ENCODE measurements around the gene VASN.

VASN gene

DNA sequence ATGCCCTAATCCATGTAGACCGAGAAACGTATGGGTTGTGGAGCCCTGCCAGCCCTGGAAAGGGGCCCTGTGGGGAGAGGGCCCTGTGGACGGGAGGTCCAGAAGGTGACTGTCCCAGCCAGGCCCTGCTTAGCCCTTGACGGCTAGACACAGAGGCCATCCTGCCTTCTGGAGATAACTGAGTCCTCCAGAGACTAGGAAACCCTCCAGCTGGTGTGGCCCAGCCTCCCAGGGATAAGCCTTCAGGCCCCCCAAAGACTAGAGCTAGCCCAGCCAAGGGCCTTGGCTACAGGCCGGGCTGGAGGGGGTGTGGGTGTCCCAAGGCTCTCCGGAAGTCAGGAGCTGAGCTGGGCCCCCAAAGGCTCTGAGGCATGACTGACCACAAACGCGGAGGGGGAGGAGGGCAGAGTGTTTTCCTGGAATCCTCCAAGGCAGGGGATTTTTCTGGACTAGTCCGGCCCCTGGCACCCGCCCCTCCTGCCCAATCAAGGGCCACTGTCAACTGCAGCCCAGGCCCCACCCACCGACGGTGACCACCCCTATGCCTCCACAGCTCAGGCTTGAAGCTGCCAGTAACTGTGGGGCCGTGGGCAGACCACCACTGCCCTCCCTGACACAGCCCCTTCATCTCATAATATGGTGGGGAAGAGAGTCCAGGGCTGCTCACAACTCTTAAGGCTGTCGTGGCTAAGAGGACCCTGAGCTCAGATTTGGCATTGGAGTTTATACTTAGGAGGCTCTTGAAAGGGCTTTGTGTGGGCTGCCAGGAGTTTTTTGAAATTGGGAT is 885 bp upstream of the VASN start:
- no peak for TF ChIP-seq Cebpa-rat (IDR thresholded peaks at IDR 0.05)
- Histone ChIP-seq H3K4me1 (peaks cover 57% of the 10 kb centered on the region), H4K20me1 (peaks cover 100% of the 10 kb centered on the region), H3K4me2 (peak overlapping the region; percentile 100), H3K9me3 (no peaks in the 10 kb centered on the region), H3K36me3 (peaks cover 42% of the 10 kb centered on the region), H3K27me3 (no peaks in the 10 kb centered on the region), H3K4me3 (no peak overlapping the region), H3K27ac (no peak overlapping the region), H3K9ac (no peak overlapping the region)

DNA sequence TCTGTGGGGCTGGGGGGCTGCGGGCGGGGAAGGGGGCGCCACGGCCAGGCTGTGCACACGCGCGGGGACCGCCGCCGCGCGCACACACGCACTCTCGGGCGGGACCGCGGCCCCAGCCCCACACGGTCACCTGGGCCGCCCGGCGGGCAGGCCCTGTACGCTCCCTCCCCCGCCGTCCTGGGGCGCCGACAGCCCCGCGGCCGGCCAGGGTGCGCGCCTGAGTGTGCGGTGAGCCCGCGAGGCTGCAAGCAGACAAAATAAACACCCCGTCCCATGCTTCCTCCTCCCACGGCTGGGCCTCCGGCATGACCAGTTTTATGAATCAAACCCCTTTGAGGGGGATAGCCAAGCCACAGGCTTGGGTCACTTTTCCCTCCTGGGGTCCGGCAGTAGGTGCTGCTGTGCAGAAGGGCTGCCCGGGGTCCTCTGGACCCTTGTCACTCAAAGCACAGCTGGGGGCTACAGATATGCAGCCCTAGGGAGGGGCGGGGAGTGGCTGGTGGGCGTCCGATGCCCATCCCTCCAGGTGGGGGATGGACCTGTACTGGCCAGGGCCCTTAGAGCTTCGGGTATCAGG is 441 bp downstream of the VASN start:
- Histone ChIP-seq H3K4me3 (peak overlapping the region; percentile 76), H3K9ac (peak overlapping the region; percentile 78), H3K27ac (peak overlapping the region; percentile 62), H3K27me3 (no peaks in the 10 kb centered on the region), H3K36me3 (peaks cover 36% of the 10 kb centered on the region), H3K9me3 (no peaks in the 10 kb centered on the region), H4K20me1 (peaks cover 100% of the 10 kb centered on the region), H3K4me2 (peak overlapping the region; percentile 100), H3K4me1 (peaks cover 65% of the 10 kb centered on the region)
- TF ChIP-seq Cebpa-rat (IDR thresholded peaks at IDR 0.05): no peak

DNA sequence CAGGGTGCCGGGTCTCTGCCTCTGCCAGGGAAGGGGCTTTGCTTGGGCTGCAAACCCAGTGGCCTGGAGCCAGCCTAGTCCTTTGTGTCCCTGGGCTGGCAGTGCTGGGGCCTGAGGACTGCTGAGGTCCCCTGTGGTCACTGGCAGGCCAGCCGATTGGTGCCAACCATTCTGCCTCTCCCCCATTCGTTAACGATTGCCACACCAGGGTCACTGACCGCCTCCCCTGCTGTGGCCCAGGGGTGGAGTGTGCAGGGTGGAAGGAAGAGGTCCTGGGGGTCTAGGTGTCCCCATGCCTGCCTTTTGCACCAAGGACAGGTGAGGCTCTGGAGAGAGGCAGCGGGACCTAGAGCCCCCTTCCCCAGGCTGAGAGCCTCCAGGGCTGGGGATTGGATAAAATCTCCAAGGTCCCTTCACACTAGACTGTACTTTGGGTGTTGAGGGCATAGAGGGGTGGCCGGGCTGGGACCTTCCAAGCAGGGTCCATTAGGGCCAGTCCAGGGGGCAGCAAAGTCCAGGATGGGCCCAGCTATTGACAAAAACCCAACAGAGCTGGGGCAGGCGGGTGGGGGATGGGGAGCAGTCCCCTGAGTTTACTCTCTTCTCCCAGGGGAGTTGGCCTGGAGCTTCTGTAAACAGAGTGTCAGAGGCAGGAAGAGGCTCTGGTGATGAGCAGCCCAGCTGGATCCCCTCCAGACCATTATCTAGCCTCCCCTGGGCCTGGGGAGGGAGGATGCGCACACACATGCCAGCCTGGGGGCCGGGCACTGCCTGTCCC is 1.1 kb downstream of the VASN start:
- peak overlapping the region; percentile 100 for H3K4me2 ChIP-seq
- no peak for TF ChIP-seq Cebpa-rat (IDR thresholded peaks at IDR 0.05)
- H3K9me3 ChIP-seq: no peaks in the 10 kb centered on the region
- H3K36me3 ChIP-seq: peaks cover 29% of the 10 kb centered on the region; the same call in 1 of the 2 replicates
- H3K9ac ChIP-seq: peak overlapping the region; percentile 78
- peaks cover 71% of the 10 kb centered on the region for H3K4me1 ChIP-seq
- H3K27me3 ChIP-seq: no peaks in the 10 kb centered on the region
- peak overlapping the region; percentile 76 for H3K4me3 ChIP-seq
- H4K20me1 ChIP-seq: peaks cover 99% of the 10 kb centered on the region
- H3K27ac ChIP-seq: peak overlapping the region; percentile 62; the same call in 1 of the 2 replicates

DNA sequence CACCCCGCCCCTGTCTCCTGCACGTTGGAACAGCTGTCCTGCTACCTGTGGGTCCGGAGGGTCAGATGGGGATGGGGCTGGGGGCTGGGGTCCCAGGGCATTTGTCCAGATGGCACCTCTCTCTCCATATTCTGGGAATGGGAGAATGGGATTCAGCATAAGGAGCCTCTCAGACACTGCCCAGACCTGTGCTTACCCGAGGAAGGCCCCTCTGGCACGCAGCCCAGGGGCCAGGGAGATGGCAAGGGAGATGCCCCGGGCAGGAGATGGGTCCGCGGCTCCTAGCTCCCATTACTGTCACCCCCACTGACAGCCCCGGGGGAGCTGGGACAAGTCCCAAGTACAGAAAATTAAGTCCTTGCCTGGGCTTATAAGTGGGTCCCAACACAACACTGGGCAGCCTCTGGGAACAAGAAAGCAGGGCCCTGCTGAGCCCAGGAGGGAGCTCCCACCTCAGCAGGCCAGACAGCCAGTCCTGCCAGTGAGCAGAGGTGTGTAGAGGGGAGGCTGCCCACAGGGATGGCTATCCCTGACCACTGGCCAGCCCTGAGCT is 1.8 kb downstream of the VASN start:
- peak overlapping the region; percentile 100 for H3K4me2 ChIP-seq
- TF ChIP-seq Cebpa-rat (IDR thresholded peaks at IDR 0.05): no peak
- peak overlapping the region; percentile 78; the same call in 1 of the 2 replicates for H3K9ac ChIP-seq
- peaks cover 99% of the 10 kb centered on the region for H4K20me1 ChIP-seq
- peaks cover 29% of the 10 kb centered on the region; the same call in 1 of the 2 replicates for H3K36me3 ChIP-seq
- peak overlapping the region; percentile 56; the same call in 1 of the 2 replicates for H3K27ac ChIP-seq
- peaks cover 77% of the 10 kb centered on the region for H3K4me1 ChIP-seq
- H3K27me3 ChIP-seq: no peaks in the 10 kb centered on the region
- no peaks in the 10 kb centered on the region for H3K9me3 ChIP-seq
- peak overlapping the region; percentile 76; the same call in 1 of the 2 replicates for H3K4me3 ChIP-seq

DNA sequence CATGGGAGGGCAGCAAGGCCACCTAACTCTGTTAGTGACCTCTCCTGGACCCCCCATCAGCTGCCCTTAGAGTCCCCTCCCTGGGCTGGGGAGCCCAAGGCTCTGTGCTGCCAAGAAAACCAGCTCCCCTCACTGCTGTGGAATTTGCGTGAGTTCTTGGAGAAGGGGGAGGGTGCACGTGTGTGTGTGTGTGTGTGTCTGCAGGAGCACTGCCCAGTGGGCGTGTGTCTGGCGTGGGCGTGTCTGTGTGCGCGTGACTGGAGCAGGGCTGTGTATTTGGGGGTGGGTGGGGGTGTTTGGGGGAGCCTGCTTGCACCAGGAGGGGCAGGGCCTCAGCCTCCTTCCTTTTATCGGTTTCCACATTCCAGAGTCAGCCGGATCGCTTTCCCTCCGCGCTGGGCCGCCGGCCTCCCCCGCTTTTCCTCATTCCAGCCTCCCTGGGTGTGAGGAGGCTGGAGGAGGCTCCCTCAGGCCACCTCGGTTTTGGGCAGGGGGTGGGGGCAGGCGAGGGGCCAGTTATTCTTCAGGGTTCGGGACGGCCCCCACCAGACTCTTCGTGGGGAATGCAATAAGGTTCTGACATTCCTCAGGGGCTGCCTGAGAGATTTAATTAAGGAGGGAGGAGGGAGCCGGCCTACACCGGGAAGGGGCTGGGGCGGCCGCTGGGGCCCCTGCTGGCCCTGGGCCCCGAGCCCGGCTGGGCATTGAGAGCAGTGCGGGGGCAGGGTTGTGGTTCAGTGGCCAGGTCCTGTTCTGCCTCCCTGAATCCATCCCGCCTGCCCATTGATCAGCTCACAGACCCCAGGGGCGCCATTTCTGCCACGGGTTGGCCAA is 2.5 kb downstream of the VASN start:
- Histone ChIP-seq H3K27ac (peak overlapping the region; percentile 56; the same call in 1 of the 2 replicates), H4K20me1 (peaks cover 99% of the 10 kb centered on the region), H3K9ac (peak overlapping the region; percentile 78; the same call in 1 of the 2 replicates), H3K4me2 (peak overlapping the region; percentile 100), H3K27me3 (no peaks in the 10 kb centered on the region), H3K4me3 (peak overlapping the region; percentile 76; the same call in 1 of the 2 replicates), H3K9me3 (no peaks in the 10 kb centered on the region), H3K36me3 (peaks cover 30% of the 10 kb centered on the region; the same call in 1 of the 2 replicates), H3K4me1 (peaks cover 84% of the 10 kb centered on the region)
- no peak for TF ChIP-seq Cebpa-rat (IDR thresholded peaks at IDR 0.05)

DNA sequence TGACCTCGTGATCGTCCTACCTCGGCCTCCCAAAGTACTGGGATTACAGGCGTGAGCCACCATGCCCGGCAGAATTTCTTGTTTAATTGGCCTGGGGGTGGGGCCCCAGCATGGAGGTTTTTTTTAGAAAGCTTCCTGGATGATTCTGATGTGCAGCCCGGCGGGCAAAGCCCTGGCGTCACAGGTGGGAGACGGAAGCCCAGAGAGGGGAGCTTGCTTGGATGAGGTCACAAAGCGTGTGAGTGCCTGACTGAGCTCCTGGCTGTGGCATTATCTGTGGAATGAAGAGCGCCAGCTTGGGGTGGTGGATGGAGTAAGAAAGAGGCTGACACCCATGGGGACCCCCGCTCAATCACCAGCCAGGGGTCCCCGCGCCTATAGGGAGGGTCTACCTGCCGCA is 4.1 kb downstream of the VASN start:
- Histone ChIP-seq H3K9ac (peak overlapping the region; percentile 8; the same call in 1 of the 2 replicates), H3K27ac (no peak overlapping the region)

DNA sequence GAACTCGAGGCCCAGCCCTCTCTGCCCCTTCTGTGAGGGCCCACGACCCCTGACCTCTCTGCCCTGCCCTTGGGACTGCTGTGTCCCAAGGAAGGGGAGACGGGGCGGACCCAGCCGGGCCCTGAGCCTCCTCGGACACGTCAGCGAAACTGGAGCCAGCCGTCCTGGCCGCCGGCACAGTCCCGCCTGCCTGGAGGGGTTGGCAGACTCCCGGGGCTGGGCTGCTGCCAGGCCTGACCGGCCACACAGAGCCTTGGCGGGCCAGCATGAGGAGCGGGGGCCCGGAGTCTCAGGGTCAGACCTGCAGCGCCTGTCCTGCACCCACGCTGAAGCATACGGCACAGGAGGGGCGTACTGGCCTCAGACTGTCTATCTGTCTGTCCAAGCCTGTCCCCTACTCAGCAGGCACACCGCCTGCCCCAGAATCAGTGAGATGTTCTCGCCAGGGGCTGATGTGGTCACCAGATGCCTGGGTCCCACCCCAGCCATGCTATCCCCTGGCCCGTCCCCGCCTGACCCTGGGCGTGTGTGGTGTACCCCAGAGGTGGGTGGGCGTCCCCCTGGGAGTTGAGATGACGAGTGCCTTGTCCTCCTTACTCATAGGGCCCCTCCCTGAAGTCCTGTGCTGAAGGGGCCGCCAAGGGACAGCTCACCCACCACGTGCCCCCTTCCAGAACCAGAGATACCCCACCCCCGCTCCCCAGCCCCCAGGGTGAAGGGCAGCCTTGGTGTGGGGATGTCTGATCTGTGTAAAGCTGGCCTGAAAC is 4.7 kb downstream of the VASN start:
- Histone ChIP-seq H3K27ac (no peak overlapping the region), H3K4me3 (no peak overlapping the region), H3K4me2 (peak overlapping the region; percentile 45), H3K9me3 (no peaks in the 10 kb centered on the region), H3K36me3 (peaks cover 44% of the 10 kb centered on the region), H3K27me3 (no peaks in the 10 kb centered on the region), H4K20me1 (peaks cover 99% of the 10 kb centered on the region), H3K4me1 (peaks cover 85% of the 10 kb centered on the region), H3K9ac (peak overlapping the region; percentile 8; the same call in 1 of the 2 replicates)
- no peak for TF ChIP-seq Cebpa-rat (IDR thresholded peaks at IDR 0.05)

More for the DNA sequence above, 4.1 kb downstream of the VASN start:
- Histone ChIP-seq H3K4me1 (peaks cover 91% of the 10 kb centered on the region), H3K36me3 (peaks cover 38% of the 10 kb centered on the region; the same call in 1 of the 2 replicates), H3K9me3 (no peaks in the 10 kb centered on the region), H3K27me3 (no peaks in the 10 kb centered on the region), H4K20me1 (peaks cover 99% of the 10 kb centered on the region), H3K4me2 (peak overlapping the region; percentile 45), H3K4me3 (no peak overlapping the region)
- TF ChIP-seq Cebpa-rat (IDR thresholded peaks at IDR 0.05): no peak
